CD4-positive, alpha-beta T cell treated with Interleukin-2 at 100 ng/mL for 4 hours (primary cell): Measurements from ENCODE around the gene SAFB.
"Not testable (repeated sequence)": the region's sequence is repeated elsewhere in the genome, so short reads cannot be mapped to it uniquely, and the experiment has no call there.

ENCODE experiments used
- DNase-seq: peaks from one replicate; pipeline ENCODE4 v3.0.0-alpha.2; 2020; ENCODE audit warnings: low spot score

The SAFB gene

GRCh38 chr19:5686326-5686646 is 63.4 kb downstream of the SAFB start:
- DNase-seq = no peak

- DNase-seq = peak; percentile 96
Measured at GRCh38 chr19:5686647-5687359, 63.9 kb downstream of the SAFB start.

DNA sequence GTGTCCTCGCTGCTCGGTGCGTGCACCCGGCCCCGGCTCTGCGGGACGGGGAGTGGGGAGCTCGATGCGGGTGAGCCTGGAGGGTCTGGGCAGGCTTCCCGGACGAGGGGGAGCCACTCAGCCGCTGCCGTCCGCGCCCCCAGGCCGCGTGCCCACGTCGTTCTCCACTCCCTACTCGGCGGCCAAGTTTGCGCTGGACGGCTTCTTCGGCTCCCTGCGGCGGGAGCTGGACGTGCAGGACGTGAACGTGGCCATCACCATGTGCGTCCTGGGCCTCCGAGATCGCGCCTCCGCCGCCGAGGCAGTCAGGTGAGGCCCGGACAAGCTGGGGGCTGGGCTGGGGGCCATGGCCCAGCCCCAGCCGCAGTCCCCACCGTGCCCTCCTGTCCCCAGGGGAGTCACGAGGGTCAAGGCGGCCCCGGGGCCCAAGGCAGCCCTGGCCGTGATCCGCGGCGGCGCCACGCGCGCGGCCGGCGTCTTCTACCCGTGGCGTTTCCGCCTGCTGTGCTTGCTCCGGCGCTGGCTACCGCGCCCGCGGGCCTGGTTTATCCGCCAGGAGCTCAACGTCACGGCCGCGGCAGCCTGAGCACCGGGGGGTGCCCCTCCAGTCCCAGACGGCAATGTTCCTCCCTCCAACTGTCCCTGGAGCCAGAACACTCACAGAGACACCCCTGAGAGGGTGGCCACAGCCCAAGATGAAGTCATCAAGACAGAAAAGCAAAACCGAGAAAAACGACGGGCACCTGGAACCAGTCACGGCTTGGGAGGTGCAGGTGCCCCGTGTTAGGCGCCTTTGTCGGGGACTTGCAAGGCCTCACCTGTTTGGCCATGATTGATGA is 64.7 kb downstream of the SAFB start:
- DNase-seq = no peak

DNA sequence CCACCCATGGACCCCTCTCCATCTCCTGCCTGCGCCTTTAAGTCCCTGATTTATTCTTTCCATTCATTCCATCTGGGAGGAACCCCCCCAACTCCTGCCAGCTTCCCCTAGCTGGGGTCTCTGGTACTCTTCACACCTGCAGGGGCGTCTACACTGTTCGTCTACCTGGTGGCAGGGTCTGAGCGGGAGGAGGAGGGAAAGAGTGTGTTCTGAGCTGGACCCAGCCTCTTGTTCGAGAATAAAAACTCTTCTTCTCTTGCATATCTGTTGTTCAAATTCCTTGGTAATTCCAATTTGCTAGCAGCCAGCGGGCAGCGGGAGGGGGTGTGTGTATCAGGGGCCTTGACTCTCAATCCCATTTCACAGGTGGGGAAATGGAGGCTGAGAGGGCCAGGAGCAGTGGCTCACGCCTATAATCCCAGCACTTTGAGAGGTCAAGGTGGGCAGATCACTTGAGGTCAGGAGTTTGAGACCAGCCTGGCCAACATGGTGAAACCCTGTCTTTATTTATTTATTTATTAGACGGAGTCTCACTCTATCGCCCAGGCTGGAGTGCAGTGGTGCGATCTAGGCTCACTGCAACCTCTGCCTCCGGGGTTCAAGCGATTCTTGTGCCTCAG is 65.5 kb downstream of the SAFB start:
- DNase-seq = not testable (repeated sequence)

DNA sequence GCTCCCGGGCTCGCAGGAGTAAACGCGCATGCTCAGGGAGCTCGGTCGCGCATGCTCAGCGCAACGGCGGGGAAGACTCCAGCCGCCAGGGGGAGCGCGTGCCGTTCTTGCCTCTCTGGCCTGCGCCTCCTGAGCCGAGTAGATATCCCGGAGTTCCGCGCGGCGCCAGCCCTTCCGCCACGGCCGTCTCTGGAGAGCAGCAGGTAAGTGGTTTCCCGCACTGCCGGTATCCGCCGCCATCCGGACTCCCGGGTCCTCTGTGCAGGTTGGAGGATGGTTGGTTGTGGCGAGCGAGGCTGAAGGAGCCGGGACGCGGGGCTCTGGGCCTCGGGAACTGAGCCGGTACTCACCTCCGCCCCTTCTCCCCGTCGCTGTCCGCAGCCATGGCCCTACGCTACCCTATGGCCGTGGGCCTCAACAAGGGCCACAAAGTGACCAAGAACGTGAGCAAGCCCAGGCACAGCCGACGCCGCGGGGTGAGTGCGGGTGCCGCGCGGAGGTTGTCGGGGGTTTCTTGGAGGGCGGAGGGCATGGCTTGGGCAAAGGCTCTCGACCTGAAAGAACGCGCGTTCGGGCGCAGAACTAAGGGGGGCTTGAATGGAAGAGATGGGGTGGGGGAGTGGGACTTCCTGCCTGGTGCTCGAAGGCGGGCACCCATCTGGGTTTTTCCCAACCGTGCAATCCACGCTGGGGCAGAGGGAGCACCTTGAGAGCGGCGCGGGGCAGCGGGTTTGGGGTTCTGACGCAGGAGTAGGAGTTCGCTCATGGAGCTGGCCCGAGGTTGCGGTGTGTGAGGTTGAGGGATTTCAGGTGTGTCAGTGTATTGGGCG is 67.5 kb downstream of the SAFB start, which contains the start of gene RPL36:
Gene RPL36, plus strand, starts transcription at position 171 of the 830 bp plus-strand sequence. Its CDS starts 213 bp downstream, at position 384.
- DNase-seq = peak; percentile 98

DNA sequence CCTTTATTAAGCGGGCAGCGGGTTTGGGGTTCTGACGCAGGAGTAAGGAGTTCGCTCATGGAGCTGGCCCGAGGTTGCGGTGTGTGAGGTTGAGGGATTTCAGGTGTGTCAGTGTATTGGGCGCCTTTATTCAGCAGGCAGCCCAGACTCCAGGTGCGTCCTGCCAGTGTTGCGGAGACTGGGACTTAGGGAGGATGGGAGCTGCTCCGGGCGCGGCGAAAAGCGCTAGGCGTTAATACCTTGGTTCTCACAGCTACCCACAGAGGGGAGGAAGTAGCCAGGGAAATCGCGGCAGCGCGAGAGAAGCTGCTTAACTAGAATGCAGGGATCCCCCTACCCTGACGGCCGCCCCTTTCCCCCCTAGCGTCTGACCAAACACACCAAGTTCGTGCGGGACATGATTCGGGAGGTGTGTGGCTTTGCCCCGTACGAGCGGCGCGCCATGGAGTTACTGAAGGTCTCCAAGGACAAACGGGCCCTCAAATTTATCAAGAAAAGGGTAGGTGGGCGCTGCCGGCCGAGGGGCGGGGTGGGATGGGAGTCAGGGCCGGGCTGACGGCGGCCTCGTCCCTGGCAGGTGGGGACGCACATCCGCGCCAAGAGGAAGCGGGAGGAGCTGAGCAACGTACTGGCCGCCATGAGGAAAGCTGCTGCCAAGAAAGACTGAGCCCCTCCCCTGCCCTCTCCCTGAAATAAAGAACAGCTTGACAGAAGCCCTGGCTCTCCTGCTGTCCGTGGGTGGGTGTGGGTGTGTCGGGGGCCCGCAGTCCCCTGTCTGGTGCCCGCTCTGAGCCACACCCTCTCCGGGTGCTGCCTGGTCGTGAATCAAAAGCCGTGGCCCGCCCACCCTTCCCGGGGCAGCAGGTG is 68.3 kb downstream of the SAFB start:
- DNase-seq = peak; percentile 25

GRCh38 chr19:5691822-5692722 is 69.2 kb downstream of the SAFB start:
- DNase-seq = no peak

DNA sequence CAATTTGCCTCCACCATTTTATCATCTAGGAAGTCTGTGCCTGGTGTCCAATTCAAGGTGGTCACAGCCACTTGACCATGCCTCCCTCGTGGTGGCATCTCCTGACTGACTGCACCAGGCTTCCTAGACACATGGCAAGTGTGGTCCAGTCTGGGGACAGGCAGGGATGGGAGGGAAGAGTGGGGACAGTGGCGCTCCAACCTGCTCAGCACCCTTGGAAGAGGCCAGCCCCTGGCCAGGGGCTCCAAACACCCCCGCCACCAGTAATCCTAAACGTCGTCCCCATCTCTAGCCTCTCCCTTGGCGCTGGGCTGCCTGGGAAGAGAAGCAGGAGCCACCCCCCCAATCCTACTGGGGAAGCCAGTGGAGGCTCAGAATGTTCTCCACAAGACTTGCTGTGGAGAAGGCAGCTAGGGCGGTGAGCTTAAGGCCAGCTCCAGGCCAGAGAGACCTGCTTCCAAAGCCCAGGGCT is 69.9 kb downstream of the SAFB start:
- no peak for DNase-seq

DNA sequence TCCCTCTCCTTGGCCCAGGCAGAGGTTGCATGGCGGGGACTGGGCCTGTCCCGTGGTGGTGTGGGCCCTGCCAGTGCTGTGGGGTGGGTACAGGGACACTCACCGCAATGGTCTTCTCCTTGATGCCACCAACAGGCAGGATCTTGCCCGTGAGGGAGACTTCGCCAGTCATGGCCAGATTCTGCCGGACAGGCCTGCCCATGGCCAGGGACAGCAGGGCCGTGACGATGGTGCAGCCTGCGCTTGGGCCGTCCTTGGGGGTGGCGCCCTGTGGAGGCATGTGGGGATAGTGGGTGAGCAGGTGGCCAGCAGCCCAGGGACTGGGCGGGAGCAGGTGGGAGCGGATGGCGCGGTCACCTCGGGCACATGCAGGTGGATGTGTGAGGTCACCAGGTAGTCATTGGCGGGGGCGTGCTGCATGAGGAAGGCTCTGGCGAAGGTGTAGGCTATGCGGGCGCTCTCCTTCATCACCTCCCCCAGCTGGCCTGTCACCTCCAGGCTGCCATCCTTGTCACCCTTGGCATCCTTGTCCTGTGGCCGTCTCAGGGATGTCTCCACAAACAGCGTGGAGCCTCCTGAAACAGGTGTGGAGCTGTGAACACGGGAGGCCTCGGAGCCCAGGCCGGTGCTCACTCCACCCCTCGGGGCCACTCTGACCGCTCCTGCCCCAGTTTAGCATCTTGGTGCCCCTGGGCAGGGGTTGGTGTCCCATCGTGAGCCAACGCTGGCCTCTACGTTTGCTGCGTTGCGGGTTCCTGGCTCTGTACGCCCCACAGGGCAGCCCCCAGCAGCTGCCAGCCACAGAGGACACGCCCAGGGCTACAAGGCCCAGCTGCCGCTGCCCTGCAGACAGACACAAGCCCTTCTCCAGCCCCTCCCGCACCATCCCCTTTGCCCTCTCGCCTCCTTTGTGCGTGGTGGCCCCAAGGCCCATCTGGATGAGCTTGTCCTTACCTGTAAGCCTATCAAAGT is 70.6 kb downstream of the SAFB start:
- no peak for DNase-seq

- DNase-seq = no peak
Measured at GRCh38 chr19:5694167-5694955, 71.5 kb downstream of the SAFB start.

DNA sequence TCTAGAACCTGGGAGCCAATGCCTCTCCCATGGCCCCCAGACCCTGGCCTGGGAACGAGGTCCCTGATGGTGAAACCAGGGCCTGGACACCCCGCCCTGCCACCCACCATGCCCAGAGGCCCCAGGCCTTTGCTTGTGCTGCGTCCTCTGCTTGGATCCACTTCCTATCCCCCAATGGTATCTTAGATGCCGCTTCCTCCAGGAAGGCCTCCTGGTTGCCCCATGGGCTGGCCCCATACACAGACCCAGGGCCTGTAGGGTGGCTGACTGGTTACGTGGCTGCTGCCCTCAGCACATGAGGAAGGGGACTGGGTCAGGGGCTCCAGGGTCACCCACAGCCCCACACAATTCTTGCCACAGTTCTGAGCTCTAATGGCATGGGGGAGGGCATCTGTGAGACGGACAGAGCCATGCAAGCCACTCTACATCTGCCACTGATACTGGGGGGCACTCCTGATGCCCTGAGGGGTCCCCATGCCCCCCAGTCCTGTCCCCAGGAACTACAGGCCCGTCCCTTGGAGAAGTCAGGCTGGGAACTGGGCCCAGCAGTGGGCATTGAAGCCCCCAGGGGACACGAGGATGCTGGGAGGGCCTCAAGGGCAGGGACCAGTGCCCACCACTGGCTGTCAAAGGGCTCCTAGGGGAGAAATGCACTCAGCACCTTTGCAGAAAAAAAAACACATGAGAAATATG is 72.2 kb downstream of the SAFB start:
- no peak for DNase-seq

DNA sequence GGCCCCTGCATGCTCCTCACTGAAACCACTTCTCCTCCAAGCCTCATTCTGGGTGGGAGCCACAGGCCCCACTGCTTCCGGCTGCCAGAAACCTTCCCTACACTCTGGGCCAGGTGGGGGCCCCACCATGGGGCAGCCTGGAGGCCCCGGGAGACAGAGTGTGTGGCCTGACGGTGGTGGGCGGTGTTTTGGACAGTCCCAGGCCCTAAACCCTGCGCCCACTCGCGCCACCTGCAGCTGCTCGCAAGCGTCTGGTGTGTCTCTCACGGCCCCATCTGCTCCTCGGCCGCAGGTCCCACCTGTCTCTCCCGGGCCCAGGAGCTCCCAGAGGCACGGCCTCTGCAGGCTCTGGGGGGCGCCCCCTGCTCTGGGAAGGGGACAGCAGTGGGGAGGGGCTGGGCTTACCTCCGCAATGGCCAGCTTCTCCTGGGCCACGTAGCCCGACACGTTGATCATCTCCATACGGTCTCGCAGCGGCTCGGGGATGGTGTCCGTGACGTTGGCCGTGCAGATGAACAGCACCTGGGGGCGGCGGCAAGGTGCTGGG is 72.8 kb downstream of the SAFB start:
- DNase-seq = no peak

GRCh38 chr19:5696196-5697021 is 73.5 kb downstream of the SAFB start:
- no peak for DNase-seq

GRCh38 chr19:5697022-5697889 is 74.4 kb downstream of the SAFB start:
- no peak for DNase-seq
